Bronchial epithelial cell (primary cell): ENCODE data around the gene MAP7D1. TPM values are rescaled to one million over a fixed set of nuclear protein-coding genes. Genes with fewer than 3 reads are reported as not detected.

Experiments used
- DNase-seq: peaks from one replicate; pipeline ENCODE4 v3.0.0-alpha.2; 2010; ENCODE audit warnings: low read depth
- FAIRE-seq: peaks from 2 replicates; lab custom pipeline; 2011; peaks lifted over from hg19 to GRCh38; lab: Jason Lieb, UNC
- H3K27me3 ChIP-seq: 2 replicates; pipeline ENCODE4 v1.5.1; 2011; ENCODE audit warnings: low read length; ENCODE audit not compliant: control insufficient read depth, insufficient read depth
- H3K36me3 ChIP-seq: 2 replicates; pipeline ENCODE4 v1.5.1; 2011; ENCODE audit warnings: low read length; ENCODE audit not compliant: control insufficient read depth, insufficient read depth
- H3K4me3 ChIP-seq: 2 replicates; pipeline ENCODE4 v1.5.1; 2011; ENCODE audit warnings: mild to moderate bottlenecking, low read depth, low read length, control low read depth
- total RNA-seq: library from RNA; depleted of rRNA; stranded (reverse); fragments of >200 nt; gene quantifications from 2 replicates; pipeline ENCODE4 v1.2.1, GENCODE V29; 2014
- TF ChIP-seq, protein P1 (sequence below): IDR thresholded peaks from 2 replicates; pipeline ENCODE4 v1.5.1; 2011; ENCODE audit warnings: mild to moderate bottlenecking, moderate library complexity, low read length, control low read depth, inconsistent platforms; ENCODE audit not compliant: insufficient read depth, severe bottlenecking

The MAP7D1 gene
- total RNA-seq, 1 donor from 2014 or later: 54.5 TPM

DNA sequence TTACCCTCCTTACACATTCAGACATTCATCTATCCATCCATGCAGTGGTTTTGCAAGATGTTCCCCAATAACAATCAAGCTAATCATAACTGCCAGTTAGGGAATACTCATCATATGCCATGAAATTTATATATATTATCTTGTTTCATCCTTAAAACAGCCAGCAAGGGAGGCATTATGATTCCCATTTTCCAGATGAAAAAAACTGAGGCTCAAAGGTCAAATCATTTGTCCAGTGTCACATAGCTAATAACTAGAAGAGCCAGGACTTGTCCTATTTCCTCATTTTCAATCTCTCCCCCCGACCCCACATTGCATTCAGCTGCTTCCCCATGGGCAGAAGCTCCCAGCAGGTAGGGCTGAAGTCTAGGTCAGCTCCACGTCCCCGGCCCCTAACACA is 23.9 kb upstream of the MAP7D1 start:
- Histone ChIP-seq H3K27me3 (no peaks in the 10 kb centered on the region), H3K36me3 (peaks cover 3% of the 10 kb centered on the region), H3K4me3 (no peak overlapping the region)
- TF ChIP-seq, protein P1, sequence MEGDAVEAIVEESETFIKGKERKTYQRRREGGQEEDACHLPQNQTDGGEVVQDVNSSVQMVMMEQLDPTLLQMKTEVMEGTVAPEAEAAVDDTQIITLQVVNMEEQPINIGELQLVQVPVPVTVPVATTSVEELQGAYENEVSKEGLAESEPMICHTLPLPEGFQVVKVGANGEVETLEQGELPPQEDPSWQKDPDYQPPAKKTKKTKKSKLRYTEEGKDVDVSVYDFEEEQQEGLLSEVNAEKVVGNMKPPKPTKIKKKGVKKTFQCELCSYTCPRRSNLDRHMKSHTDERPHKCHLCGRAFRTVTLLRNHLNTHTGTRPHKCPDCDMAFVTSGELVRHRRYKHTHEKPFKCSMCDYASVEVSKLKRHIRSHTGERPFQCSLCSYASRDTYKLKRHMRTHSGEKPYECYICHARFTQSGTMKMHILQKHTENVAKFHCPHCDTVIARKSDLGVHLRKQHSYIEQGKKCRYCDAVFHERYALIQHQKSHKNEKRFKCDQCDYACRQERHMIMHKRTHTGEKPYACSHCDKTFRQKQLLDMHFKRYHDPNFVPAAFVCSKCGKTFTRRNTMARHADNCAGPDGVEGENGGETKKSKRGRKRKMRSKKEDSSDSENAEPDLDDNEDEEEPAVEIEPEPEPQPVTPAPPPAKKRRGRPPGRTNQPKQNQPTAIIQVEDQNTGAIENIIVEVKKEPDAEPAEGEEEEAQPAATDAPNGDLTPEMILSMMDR: no peak
- no peak for DNase-seq
- FAIRE-seq: no peak

DNA sequence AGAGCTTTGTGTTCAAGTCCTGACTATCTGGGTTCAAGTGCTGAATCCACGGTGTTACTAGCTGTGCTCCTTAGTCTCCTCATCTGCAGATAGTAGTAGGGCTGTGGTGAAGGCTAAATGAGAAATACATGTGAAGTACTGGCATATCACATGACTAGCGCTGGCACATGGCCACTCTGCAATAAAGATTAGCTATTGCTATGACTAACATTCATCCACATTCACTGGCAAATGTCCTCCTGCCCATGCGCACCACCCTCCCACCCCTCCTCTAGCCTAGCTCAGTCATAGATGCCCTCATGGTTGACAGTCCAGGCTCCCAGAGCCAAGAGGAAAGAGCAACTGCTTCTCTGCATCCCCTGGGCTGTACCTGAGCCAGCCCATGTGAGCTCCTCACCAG is 22.5 kb upstream of the MAP7D1 start:
- peak; percentile 92 for DNase-seq
- H3K4me3 ChIP-seq: no peak overlapping the region
- TF ChIP-seq, protein P1: no peak
- H3K36me3 ChIP-seq: peaks cover 10% of the 10 kb centered on the region
- FAIRE-seq: peak; percentile 98
- no peaks in the 10 kb centered on the region for H3K27me3 ChIP-seq

DNA sequence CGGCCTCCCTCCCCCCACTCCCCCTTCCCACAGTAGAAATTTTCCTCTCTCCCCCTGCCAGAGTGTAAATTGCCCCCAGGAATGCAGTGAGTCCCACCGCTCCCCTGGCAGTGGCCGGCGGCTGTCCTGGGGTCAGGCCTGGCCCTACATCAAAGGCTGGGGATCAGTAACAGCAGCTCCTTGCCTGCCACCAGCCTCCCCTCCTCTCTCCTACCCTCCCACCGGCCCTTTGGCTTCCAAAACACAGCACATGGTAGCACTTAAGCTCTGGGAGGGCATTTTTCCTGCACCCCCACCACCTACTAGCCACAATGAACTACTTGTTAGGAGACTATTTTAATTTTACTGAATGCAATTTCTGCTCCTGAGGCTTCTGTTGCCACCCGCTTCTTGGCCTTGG is 21.9 kb upstream of the MAP7D1 start:
- no peak for DNase-seq
- Histone ChIP-seq H3K36me3 (peaks cover 10% of the 10 kb centered on the region), H3K27me3 (no peaks in the 10 kb centered on the region), H3K4me3 (no peak overlapping the region)
- TF ChIP-seq, protein P1: no peak
- no peak for FAIRE-seq

DNA sequence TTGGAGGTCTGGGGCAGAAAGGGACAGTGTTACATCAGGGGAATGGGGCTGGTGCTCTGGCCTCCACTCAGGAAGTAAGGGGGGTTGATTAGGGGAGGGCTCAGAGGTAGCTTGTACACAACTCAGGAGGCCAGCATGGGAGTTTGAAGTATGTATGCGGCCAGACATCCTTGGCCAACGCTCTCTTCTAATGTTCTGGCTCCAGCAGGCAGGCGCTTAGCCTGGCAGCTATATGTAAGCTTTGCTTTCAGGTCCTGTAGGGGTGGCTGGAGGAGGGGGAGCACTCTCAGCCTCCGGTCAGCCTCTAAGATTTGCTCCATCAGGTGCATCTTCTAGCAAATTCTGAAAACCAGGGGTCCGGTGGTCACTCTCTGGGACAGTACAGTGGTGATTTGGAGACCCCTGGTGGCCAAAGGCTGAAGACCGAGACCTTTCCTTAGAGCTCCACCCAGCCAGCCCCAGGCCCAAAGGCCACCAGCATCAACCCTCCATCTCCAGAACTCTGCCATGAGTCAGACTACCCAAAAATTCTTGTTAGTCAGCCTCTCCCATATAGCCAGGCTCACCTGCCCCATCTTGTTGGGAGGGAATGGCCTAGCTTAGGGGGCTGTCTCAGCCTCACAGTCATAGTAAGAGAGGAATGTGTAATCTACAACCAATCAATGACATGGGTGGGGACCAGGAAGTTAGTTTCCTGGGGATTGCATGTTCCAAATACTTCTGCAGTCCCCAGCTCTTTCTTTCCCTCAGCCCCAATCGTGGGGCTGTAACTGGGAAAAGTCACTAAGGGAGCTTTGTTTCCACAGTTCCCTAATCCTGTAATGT is 21.2 kb upstream of the MAP7D1 start:
- Histone ChIP-seq H3K36me3 (peaks cover 13% of the 10 kb centered on the region), H3K4me3 (no peak overlapping the region), H3K27me3 (no peaks in the 10 kb centered on the region)
- no peak for FAIRE-seq
- TF ChIP-seq, protein P1: peak; percentile 51
- peak; percentile 98 for DNase-seq

DNA sequence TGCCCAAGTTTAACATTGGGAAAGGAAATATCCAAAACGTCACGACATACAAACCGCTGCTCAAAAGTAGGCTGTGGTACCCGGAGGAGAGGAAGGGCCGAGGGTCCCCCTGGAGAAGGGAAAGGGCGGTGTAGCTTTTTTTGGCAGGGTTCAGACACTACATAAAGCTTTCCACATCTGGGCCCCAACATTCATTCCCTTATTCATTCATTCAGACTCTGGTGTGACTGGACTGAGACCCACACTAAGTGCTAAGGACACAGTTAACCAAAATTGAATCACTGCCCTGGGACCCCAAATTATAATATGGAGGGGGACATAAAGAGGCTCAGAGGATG is 20.7 kb upstream of the MAP7D1 start:
- H3K27me3 ChIP-seq: no peaks in the 10 kb centered on the region
- peaks cover 17% of the 10 kb centered on the region for H3K36me3 ChIP-seq
- FAIRE-seq (no peak), DNase-seq (no peak)
- TF ChIP-seq, protein P1: no peak
- H3K4me3 ChIP-seq: no peak overlapping the region
